Liver (tissue), 3 donors: ENCODE measurements around the gene RAB27A.

Experiments used
- EGR1 ChIP-seq, 2 donors: IDR thresholded peaks; 2 replicates each; pipeline ENCODE4 v1.6.1; 2016 to 2018; ENCODE audit warnings: antibody characterized with exemption in 2 of 2, low read depth in 2 of 2
- JUND ChIP-seq, 2 donors: IDR thresholded peaks; 2 replicates each; pipeline ENCODE4 v1.6.1; 2016; ENCODE audit warnings: antibody characterized with exemption in 2 of 2
- TF ChIP-seq, protein P1 (sequence below): fragments of 150-350 bp; IDR thresholded peaks from 2 replicates; pipeline ENCODE4 v1.5.1; 2017; ENCODE audit warnings: improper control_type of control experiment, low read depth, low read length; ENCODE audit not compliant: missing input control
- TF ChIP-seq, protein P2 (sequence below): IDR thresholded peaks from 2 replicates; pipeline ENCODE4 v1.6.1; 2016; ENCODE audit warnings: antibody characterized with exemption
- TF ChIP-seq, protein P3 (sequence below): IDR thresholded peaks from 2 replicates; pipeline ENCODE4 v1.6.1; 2016; ENCODE audit warnings: antibody characterized with exemption
- donor health status: healthy.
- donor health status: healthy.

DNA sequence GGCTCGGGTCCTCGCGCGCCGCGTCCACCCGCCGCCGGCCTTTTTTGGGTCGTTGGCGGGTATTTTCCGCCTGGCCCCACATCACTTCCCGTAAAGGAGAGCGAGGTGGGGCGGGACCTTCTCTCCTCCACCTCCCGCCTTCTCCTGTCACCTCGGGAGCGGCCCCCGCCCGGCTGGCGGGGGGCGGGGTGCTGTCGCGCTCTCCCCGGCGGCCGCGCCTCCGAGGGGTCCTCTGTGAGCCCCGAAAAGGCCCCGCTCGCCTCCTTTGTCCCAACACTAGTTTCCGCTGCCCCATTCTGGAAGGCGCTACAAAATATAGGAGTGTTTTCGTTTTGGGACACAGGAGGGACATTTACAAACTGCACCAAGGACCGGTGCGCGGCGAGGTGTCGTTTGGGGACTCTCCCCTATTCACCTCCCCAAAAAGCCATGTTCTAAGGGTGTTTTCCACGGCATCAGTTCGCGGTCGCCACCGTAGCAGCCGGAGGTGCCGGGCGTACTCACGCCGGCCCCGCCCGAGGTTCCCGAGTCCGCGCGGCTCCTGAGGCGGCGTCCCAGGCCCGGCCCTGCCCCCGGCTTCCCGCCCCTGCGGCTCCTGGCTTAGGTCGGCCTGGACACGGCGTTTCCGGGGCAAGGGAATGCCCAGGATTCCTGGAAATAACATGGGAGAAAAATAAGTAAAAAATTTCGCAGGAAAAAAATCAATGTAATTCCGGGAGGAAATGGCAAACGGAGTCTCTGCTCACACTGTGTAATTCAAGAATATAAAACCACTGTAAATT, at the start of gene RAB27A:
- TF ChIP-seq, protein P1, sequence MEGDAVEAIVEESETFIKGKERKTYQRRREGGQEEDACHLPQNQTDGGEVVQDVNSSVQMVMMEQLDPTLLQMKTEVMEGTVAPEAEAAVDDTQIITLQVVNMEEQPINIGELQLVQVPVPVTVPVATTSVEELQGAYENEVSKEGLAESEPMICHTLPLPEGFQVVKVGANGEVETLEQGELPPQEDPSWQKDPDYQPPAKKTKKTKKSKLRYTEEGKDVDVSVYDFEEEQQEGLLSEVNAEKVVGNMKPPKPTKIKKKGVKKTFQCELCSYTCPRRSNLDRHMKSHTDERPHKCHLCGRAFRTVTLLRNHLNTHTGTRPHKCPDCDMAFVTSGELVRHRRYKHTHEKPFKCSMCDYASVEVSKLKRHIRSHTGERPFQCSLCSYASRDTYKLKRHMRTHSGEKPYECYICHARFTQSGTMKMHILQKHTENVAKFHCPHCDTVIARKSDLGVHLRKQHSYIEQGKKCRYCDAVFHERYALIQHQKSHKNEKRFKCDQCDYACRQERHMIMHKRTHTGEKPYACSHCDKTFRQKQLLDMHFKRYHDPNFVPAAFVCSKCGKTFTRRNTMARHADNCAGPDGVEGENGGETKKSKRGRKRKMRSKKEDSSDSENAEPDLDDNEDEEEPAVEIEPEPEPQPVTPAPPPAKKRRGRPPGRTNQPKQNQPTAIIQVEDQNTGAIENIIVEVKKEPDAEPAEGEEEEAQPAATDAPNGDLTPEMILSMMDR = no peak
- TF ChIP-seq JUND (IDR thresholded peaks at IDR 0.05) (no peak), EGR1 (IDR thresholded peaks at IDR 0.05; ENCODE audit: low read depth in 2 of 2) (no peak)
- TF ChIP-seq, protein P2, sequence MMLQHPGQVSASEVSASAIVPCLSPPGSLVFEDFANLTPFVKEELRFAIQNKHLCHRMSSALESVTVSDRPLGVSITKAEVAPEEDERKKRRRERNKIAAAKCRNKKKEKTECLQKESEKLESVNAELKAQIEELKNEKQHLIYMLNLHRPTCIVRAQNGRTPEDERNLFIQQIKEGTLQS = no peak
- TF ChIP-seq, protein P3, sequence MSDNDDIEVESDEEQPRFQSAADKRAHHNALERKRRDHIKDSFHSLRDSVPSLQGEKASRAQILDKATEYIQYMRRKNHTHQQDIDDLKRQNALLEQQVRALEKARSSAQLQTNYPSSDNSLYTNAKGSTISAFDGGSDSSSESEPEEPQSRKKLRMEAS = no peak
